KMS-11 (cell line): ENCODE measurements around the gene ZNF521.

Experiments used
- H2AFZ ChIP-seq: fragments of 200-600 bp; sonication (generic); 2 replicates; pipeline ENCODE4 v1.6.1; 2016; ENCODE audit warnings: antibody characterized with exemption, mixed run types, low read depth
- H3K27ac ChIP-seq: fragments of 200-600 bp; sonication (generic); 2 replicates; pipeline ENCODE4 v1.6.1; 2016; ENCODE audit warnings: mild to moderate bottlenecking, mixed run types
- H3K27me3 ChIP-seq: fragments of 200-600 bp; sonication (generic); 2 replicates; pipeline ENCODE4 v1.6.1; 2017; ENCODE audit warnings: mild to moderate bottlenecking, low read depth, mixed run types, moderate library complexity; ENCODE audit not compliant: insufficient read depth
- H3K36me3 ChIP-seq: fragments of 200-600 bp; sonication (generic); 2 replicates; pipeline ENCODE4 v1.6.1; 2017; ENCODE audit warnings: mild to moderate bottlenecking, mixed run types; ENCODE audit not compliant: insufficient read depth
- H3K4me1 ChIP-seq: fragments of 200-600 bp; sonication (generic); 2 replicates; pipeline ENCODE4 v1.6.1; 2016; ENCODE audit warnings: mild to moderate bottlenecking, low read depth, mixed run types; ENCODE audit not compliant: poor library complexity, severe bottlenecking
- H3K4me2 ChIP-seq: fragments of 200-600 bp; sonication (generic); 2 replicates; pipeline ENCODE4 v1.7.0; 2016; ENCODE audit warnings: mild to moderate bottlenecking, mixed run types
- H3K4me3 ChIP-seq: fragments of 200-600 bp; sonication (generic); IDR thresholded peaks from 2 replicates; pipeline ENCODE4 v1.6.1; 2017; ENCODE audit warnings: low read depth, low read length, mixed read lengths; ENCODE audit not compliant: insufficient read depth
- H3K79me2 ChIP-seq: fragments of 200-600 bp; sonication (generic); 2 replicates; pipeline ENCODE4 v1.6.1; 2016; ENCODE audit warnings: low read depth, mixed run types; ENCODE audit not compliant: insufficient read depth
- H3K9ac ChIP-seq: fragments of 200-600 bp; sonication (generic); 2 replicates; pipeline ENCODE4 v1.6.1; 2016; ENCODE audit warnings: mild to moderate bottlenecking, mixed run types
- H4K20me1 ChIP-seq: fragments of 200-600 bp; sonication (generic); 2 replicates; pipeline ENCODE4 v1.6.1; 2016; ENCODE audit warnings: mild to moderate bottlenecking, mixed run types; ENCODE audit not compliant: insufficient read depth
- CTCF ChIP-seq: fragments of 200-600 bp; sonication (generic); conservative IDR thresholded peaks from 2 replicates; pipeline ENCODE4 v1.6.1; 2017; ENCODE audit warnings: low read depth, mild to moderate bottlenecking, antibody characterized with exemption, low read length, moderate library complexity, mixed read lengths

The ZNF521 gene

GRCh38 chr18:25244170-25244569 is 107.8 kb downstream of the ZNF521 start:
- Histone ChIP-seq H4K20me1 (no peaks in the 10 kb centered on the region), H3K27me3 (no peaks in the 10 kb centered on the region), H3K4me2 (no peak overlapping the region), H3K79me2 (no peaks in the 10 kb centered on the region), H3K9ac (no peak overlapping the region), H3K4me1 (no peaks in the 10 kb centered on the region), H3K36me3 (no peaks in the 10 kb centered on the region), H3K27ac (no peak overlapping the region), H2AFZ (no peak overlapping the region), H3K4me3 (no peak overlapping the region)
- TF ChIP-seq CTCF, result no peak

- H3K27me3 ChIP-seq, result no peaks in the 10 kb centered on the region
- H3K4me3 ChIP-seq, result no peak overlapping the region
- no peaks in the 10 kb centered on the region for H4K20me1 ChIP-seq
- H2AFZ ChIP-seq, result no peak overlapping the region
- no peak for TF ChIP-seq CTCF
- H3K79me2 ChIP-seq, result no peaks in the 10 kb centered on the region
- no peak overlapping the region for H3K4me2 ChIP-seq
- H3K4me1 ChIP-seq, result no peaks in the 10 kb centered on the region
- H3K9ac ChIP-seq, result no peak overlapping the region
- no peak overlapping the region for H3K27ac ChIP-seq
- no peaks in the 10 kb centered on the region for H3K36me3 ChIP-seq
Observed at GRCh38 chr18:25243754-25244153, 108.2 kb downstream of the ZNF521 start.

- no peaks in the 10 kb centered on the region for H3K27me3 ChIP-seq
- H3K4me2 ChIP-seq, result no peak overlapping the region
- no peak overlapping the region for H3K9ac ChIP-seq
- H3K4me3 ChIP-seq, result no peak overlapping the region
- no peak overlapping the region for H3K27ac ChIP-seq
- no peaks in the 10 kb centered on the region for H3K79me2 ChIP-seq
- TF ChIP-seq CTCF, result no peak
- no peaks in the 10 kb centered on the region for H3K36me3 ChIP-seq
- no peaks in the 10 kb centered on the region for H3K4me1 ChIP-seq
- H4K20me1 ChIP-seq, result no peaks in the 10 kb centered on the region
- H2AFZ ChIP-seq, result no peak overlapping the region
Observed at GRCh38 chr18:25243257-25243656, 108.7 kb downstream of the ZNF521 start.

GRCh38 chr18:25240420-25240770 is 111.6 kb downstream of the ZNF521 start:
- Histone ChIP-seq H3K27me3 (no peaks in the 10 kb centered on the region), H3K9ac (no peak overlapping the region), H3K36me3 (no peaks in the 10 kb centered on the region), H3K79me2 (no peaks in the 10 kb centered on the region), H2AFZ (no peak overlapping the region), H3K4me3 (no peak overlapping the region), H4K20me1 (no peaks in the 10 kb centered on the region), H3K4me2 (no peak overlapping the region), H3K27ac (no peak overlapping the region), H3K4me1 (no peaks in the 10 kb centered on the region)
- TF ChIP-seq CTCF, result no peak
